GM12878 (cell line): ENCODE data around the gene EHBP1L1. TPM values are rescaled to one million over a fixed set of nuclear protein-coding genes. Genes with fewer than 3 reads are reported as not detected.

Experiments
- ASH2L ChIP-seq: fragments of 300-600, 200-600 bp; sonication (generic); IDR thresholded peaks from 2 replicates; pipeline ENCODE4 v1.6.1; 2017; ENCODE audit warnings: low read depth, mild to moderate bottlenecking, borderline replicate concordance
- BHLHE40 ChIP-seq, 2 experiments: fragments of 450-650 bp in 1 of 2; IDR thresholded peaks; 2 replicates each; pipeline ENCODE4 v1.6.1; 2011 to 2017; ENCODE audit warnings: low read depth in 2 of 2, borderline replicate concordance in 1 of 2, improper control_type of control experiment in 1 of 2, low read length in 1 of 2, mild to moderate bottlenecking in 1 of 2
- BMI1 ChIP-seq: fragments of 450-650 bp; IDR thresholded peaks from 2 replicates; pipeline ENCODE4 v1.6.1; 2016; ENCODE audit warnings: mild to moderate bottlenecking, moderate library complexity, borderline replicate concordance
- CBX3 ChIP-seq: fragments of 200-600 bp; sonication (generic); IDR thresholded peaks from 2 replicates; pipeline ENCODE4 v1.6.1; 2016; ENCODE audit warnings: low read depth, borderline replicate concordance
- E4F1 ChIP-seq: fragments of 450-650 bp; IDR thresholded peaks from 2 replicates; pipeline ENCODE4 v1.6.1; 2018; ENCODE audit warnings: borderline replicate concordance, mild to moderate bottlenecking; ENCODE audit not compliant: partially characterized antibody
- EP300 ChIP-seq, 2 experiments: fragments of 150-350 bp in 1 of 2; IDR thresholded peaks; 2 replicates each; pipeline ENCODE4 v1.6.1; 2011 to 2012; ENCODE audit warnings: low read depth in 2 of 2, low read length in 2 of 2, borderline replicate concordance in 1 of 2, improper control_type of control experiment in 1 of 2, inconsistent platforms in 1 of 2; ENCODE audit not compliant: control insufficient read depth in 1 of 2
- MTA3 ChIP-seq: IDR thresholded peaks from 2 replicates; pipeline ENCODE4 v1.6.1; 2012; ENCODE audit warnings: low read length, inconsistent platforms, borderline replicate concordance
- NKRF ChIP-seq: fragments of 450-650 bp; conservative IDR thresholded peaks from 2 replicates; pipeline ENCODE4 v1.6.1; 2017; ENCODE audit warnings: mild to moderate bottlenecking, moderate library complexity
- NR2C1 ChIP-seq: fragments of 450-650 bp; IDR thresholded peaks from 2 replicates; pipeline ENCODE4 v1.6.1; 2017; ENCODE audit warnings: antibody characterized with exemption, mild to moderate bottlenecking, moderate library complexity
- NR2F1 ChIP-seq: fragments of 450-650 bp; conservative IDR thresholded peaks from 2 replicates; pipeline ENCODE4 v1.6.1; 2017; ENCODE audit warnings: mild to moderate bottlenecking
- POLR2AphosphoS2 ChIP-seq: IDR thresholded peaks from 2 replicates; pipeline ENCODE4 v1.6.1; 2011; ENCODE audit warnings: low read depth, mild to moderate bottlenecking, low read length, improper control_type of control experiment, moderate library complexity
- SPI1 ChIP-seq: IDR thresholded peaks from 2 replicates; pipeline ENCODE4 v1.6.1; 2011; ENCODE audit warnings: low read depth, mild to moderate bottlenecking, low read length, moderate library complexity, borderline replicate concordance; ENCODE audit not compliant: insufficient read depth
- SREBF1 ChIP-seq: IDR thresholded peaks from 2 replicates; pipeline ENCODE4 v1.6.1; 2012; ENCODE audit warnings: mild to moderate bottlenecking, low read length
- SRF ChIP-seq, 2 experiments: IDR thresholded peaks; 2 replicates each; pipeline ENCODE4 v1.6.1; 2011; ENCODE audit warnings: low read depth in 2 of 2, low read length in 2 of 2, mild to moderate bottlenecking in 1 of 2, moderate library complexity in 1 of 2
- TCF3 ChIP-seq: IDR thresholded peaks from 2 replicates; pipeline ENCODE4 v1.6.1; 2012; ENCODE audit warnings: low read depth, mild to moderate bottlenecking, low read length, borderline replicate concordance; ENCODE audit not compliant: insufficient read depth
- USF2 ChIP-seq: IDR thresholded peaks from 2 replicates; pipeline ENCODE4 v1.6.1; 2011; ENCODE audit warnings: low read depth, low read length, improper control_type of control experiment, borderline replicate concordance
- ZNF217 ChIP-seq: fragments of 450-650 bp; IDR thresholded peaks from 2 replicates; pipeline ENCODE4 v1.6.1; 2017; ENCODE audit warnings: antibody characterized with exemption, mild to moderate bottlenecking
- ZNF274 ChIP-seq: IDR thresholded peaks from one replicate; pipeline ENCODE4 v1.8.0; 2011; ENCODE audit not compliant: insufficient read length, insufficient read depth
- ZNF687 ChIP-seq: fragments of 450-650 bp; IDR thresholded peaks from 2 replicates; pipeline ENCODE4 v1.6.1; 2017; ENCODE audit warnings: mild to moderate bottlenecking, moderate library complexity
- ZZZ3 ChIP-seq: IDR thresholded peaks from 2 replicates; pipeline ENCODE4 v1.6.1; 2011; ENCODE audit warnings: low read depth; ENCODE audit not compliant: control insufficient read depth, insufficient read length
- polyA plus RNA-seq, 11 experiments: library from polyadenylated mRNA; depleted of rRNA in 4 of 11; unstranded in 6 of 11; stranded (reverse) in 5 of 11; fragments of >200 nt; fragmentation: Nextera tagmentation in 4 of 11; fragmentation: Illumina TruSeq in 1 of 11; extraction: Ambion mirVana in 4 of 11; extraction: Trizol in 1 of 11; gene quantifications; 1 replicate in 1 of 11; 2 replicates in 10 of 11; pipeline versions ENCODE4 v1.2.1 to v1.2.3, GENCODE V29; 2011 to 2016; ENCODE audit warnings: inconsistent platforms in 2 of 11, missing spikeins in 2 of 11, low read depth in 1 of 11
- total RNA-seq, 4 experiments: library from RNA; depleted of rRNA in 3 of 4; stranded (reverse); fragments of >200 nt in 3 of 4; fragmentation: Illumina TruSeq in 1 of 4; extraction: Trizol in 1 of 4; gene quantifications; 2 replicates each; pipeline versions ENCODE4 v1.2.1 to v1.2.3, GENCODE V29; 2013 to 2021

The EHBP1L1 gene
- total and polyA plus RNA-seq, 10 of the 15 experiments (the other 5 are each of a cell fraction or from before 2014, with no cell fraction given): 0.06 to 99.4 (median 32.7) TPM

- TF ChIP-seq E4F1 (no peak), EP300 (IDR thresholded peaks at IDR 0.05; ENCODE audit: borderline replicate concordance in 1 of 2, control insufficient read depth in 1 of 2, low read depth in 2 of 2, low read length in 2 of 2) (no peak), BHLHE40 (IDR thresholded peaks at IDR 0.05; ENCODE audit: borderline replicate concordance in 1 of 2, low read depth in 2 of 2, low read length in 1 of 2) (peak in 1 of 2 experiments; percentile 37; a peak in 1 of 4 replicates), CBX3 (no peak), NR2F1 (peak; percentile 78), ZZZ3 (no peak), POLR2AphosphoS2 (no peak), SRF (IDR thresholded peaks at IDR 0.05; ENCODE audit: low read depth in 2 of 2, low read length in 2 of 2) (no peak), NR2C1 (no peak), NKRF (0 out of 2 replicates have a peak, but pooled peaks have one; percentile 24), MTA3 (no peak), TCF3 (no peak), ZNF274 (no peak), ZNF217 (peak; percentile 87; the same call in 1 of the 2 replicates), ZNF687 (no peak), SPI1 (no peak), BMI1 (no peak), ASH2L (no peak), SREBF1 (no peak), USF2 (no peak)
These were observed 864 bp upstream of the EHBP1L1 start (continued) for GRCh38 chr11:65574811-65575567.
